Embryonic facial prominence (tissue), 1 donor: ENCODE measurements around the gene SDHD.

ENCODE experiments used
- DNase-seq: peaks from one replicate; pipeline ENCODE4 v3.0.0-alpha.2; 2016; ENCODE audit errors: extremely low spot score

Gene SDHD

GRCh38 chr11:112100462-112100861 is 13.8 kb downstream of the SDHD start:
- no peak for DNase-seq

DNA sequence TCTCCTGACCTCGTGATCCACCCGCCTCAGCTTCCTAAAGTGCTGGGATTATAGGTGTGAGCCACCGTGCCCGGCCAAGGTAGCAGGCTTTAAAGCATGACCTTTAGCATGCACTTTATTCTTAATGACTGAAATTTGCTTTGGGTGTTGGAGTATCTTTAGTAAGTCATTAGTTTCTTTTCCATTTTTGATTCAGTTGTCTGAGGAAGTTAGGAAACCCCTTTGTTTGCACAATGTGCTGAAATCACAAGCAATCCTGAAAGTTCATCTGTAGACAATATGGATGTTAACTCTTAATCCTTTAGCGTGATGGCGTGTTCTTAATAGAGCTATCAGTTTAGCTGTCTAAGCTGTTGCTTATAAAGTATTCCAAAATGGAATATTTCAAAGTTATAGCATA is 16.8 kb downstream of the SDHD start:
- DNase-seq, result no peak

DNA sequence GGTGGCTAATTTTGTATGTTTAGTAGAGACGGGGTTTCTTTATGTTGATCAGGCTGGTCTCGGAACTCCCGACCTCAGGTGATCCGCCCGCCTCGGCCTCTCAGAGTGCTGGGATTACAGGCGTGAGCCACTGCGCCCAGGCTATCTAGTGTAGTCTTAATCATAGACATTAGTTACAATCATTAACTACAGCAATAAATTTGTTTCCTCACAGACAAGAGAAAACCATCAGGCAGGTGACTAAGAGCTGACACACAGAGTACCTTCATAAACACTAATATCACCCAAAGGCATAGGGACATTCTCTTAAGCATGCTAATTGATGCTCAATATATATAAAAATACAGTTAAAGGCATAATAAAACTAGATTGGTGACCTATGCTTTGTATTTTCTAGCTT is 19.4 kb downstream of the SDHD start:
- no peak for DNase-seq

DNA sequence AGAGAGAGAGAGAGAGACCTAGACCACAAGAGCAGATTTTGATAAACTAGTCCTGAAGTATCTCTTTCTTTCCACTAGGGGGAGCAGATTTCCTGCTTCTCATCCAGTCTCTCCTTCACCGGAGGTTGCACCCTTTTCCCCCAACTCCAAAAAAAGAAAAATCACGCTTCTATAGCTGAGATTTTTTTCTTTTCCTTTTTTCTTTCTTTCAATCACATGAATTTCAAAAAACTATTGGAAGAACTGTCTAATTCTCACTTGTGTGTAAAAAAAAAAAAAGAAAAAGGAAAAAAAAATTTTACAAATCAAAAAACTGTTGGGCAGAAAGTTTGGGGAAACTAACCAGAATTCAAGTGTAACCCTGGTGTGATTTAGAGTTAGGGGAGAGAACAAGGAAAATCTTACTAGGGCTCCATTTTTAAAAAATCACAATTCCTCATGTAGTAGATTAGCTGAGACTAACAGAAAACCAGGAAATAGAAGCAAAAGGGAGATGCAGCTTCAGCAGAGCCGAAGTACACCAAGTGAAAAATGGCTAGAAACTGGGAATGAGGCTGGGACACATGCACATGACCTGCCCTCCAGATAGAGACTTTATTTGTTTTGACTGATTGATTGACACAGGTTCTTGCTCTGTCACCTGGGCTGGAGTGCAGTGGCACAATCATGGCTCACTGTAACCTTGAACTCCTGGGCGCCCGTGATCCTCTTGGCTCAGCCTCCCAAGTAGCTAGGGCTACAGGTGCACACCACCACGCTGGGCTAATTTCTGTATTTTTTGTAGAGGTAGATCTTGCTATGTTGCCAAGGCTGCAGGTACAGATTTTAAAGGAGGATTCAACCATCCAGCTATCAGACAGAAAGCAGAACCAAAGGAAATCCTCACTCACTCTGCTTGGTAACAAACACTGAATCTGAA is 27.1 kb downstream of the SDHD start:
- DNase-seq, result peak; percentile 73

GRCh38 chr11:112114460-112114859 is 27.8 kb downstream of the SDHD start:
- no peak for DNase-seq

DNA sequence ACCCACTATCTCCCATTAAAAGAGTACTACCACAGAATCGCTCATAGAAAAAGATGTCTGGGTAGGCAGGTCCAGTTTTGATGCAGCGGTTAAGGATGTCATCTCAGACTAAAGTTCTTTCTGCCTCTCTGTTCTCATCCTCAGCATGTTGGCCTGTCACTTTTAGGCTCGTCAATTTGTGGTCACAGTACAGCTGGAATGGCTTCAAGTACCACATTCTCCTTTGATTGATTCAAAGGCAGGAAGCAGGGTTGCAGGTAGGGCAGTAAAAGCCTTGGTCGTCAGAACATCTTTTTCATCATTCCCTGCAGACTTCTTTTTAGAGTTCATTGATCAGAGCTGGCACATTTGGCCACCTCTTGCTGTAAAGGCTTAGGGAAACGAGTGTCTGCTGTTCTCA is 28.7 kb downstream of the SDHD start:
- DNase-seq, result no peak

DNA sequence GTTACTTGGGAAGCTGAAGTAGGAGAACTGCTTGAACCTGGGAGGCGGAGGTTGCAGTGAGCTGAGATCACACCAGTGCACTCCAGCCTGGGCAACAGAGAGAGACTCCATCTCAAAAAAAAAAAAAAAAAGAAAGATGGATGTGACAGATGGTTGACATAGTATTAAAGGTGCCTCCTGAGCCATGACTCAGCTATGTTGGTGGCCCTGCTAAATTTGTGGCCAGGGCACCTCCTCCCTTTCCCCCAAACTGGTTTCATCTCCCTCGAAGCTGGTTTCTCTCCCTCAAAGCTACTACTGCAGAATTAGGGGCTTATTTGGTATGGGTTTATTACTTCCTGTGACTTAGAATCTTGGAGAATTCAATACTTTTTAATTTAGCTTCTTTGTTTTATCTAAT is 31.5 kb downstream of the SDHD start:
- DNase-seq, result no peak

DNA sequence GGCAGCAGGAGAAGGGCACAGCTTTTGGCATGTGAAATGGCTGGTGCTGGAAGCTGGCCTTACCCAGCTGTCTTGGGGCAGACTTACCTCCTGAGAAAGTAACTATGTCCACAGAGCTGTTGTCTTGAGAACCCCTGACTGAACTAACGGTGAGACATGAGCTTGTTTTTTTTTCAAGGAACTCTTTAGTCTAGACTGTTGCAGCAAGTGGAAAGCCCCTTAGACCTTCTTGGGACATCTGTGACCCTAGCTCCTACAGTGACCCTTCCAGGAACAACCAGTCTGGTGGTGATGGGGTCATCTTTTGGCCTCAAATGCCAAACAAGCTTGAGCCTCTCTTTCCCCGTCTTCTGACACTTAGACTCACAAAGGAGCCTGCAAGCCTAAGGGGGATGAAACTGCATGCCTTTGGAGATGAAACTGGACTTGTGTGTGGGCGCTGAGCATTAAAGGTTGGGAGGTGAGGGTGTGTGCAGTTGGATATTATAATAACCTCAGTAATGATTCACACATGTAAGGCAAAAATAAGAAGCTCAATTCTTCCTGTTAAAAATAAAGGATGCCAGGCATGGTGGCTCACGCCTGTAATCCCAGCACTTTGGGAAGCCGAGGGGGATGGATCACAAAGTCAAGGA is 35.4 kb downstream of the SDHD start:
- no peak for DNase-seq

DNA sequence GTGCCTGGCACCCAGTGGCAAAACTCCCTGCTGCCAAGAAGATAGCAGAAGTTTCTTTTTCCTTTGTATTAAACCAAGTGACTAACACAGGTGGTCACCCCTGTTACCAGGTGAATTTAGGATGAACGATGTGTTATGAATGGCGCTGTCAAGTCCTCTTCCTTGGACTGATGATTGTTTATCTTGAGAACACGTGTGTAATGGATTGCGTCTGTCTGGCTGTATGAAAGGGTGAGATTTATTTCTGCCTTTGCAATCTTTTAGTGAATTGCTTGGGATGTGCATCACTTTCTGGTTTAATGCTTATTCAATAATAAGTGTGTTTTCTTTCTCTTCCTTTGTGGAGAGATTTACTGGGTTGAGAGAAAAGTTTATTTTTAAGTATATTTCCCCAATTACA is 36.5 kb downstream of the SDHD start:
- DNase-seq, result no peak

- no peak for DNase-seq
Observed at GRCh38 chr11:112127056-112127455, 40.4 kb downstream of the SDHD start.

GRCh38 chr11:112128483-112129121 is 41.9 kb downstream of the SDHD start:
- DNase-seq, result no peak

GRCh38 chr11:112129656-112130055 is 43.0 kb downstream of the SDHD start:
- no peak for DNase-seq

GRCh38 chr11:112132737-112133136 is 46.1 kb downstream of the SDHD start:
- DNase-seq, result no peak

DNA sequence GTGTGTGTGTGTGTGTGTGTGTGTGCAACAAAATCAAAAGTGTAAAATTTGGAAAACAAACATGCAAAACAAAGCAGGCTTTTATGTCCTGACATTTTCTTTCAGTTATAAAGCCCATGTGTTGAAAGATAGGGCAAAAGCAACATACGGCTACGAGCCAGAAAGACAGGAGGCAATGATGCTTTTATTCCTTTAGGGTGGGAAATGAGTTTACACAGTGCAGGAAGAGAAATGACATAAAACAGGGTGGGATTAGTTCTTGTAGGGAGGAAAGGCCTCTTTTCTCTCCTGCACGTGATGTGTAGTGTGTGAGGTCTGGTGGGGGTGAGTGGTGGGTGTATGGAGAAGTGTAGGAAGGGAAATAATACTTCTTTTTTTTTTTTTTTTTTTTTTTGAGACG is 47.8 kb downstream of the SDHD start:
- DNase-seq, result no peak

- no peak for DNase-seq
Observed at GRCh38 chr11:112143597-112143996, 56.9 kb downstream of the SDHD start.
